Neutrophil (primary cell): ENCODE results near the gene MGAT5B.

Source experiments
- H3K27ac ChIP-seq: fragments of 200-600 bp; sonication (generic); 2 replicates; pipeline ENCODE4 v1.5.1; 2016; ENCODE audit warnings: mild to moderate bottlenecking, moderate library complexity
- H3K27me3 ChIP-seq: fragments of 200-600 bp; sonication (generic); 2 replicates; pipeline ENCODE4 v1.6.0; 2016; ENCODE audit warnings: mild to moderate bottlenecking
- H3K36me3 ChIP-seq: fragments of 200-600 bp; sonication (generic); 2 replicates; pipeline ENCODE4 v1.5.1; 2017
- H3K4me1 ChIP-seq, 2 experiments: fragments of 200-600 bp in 1 of 2; sonication (generic) in 1 of 2; 1 replicate in 1 of 2; 2 replicates in 1 of 2; pipeline versions ENCODE4 v1.5.1 to v1.6.1; 2013 to 2016; ENCODE audit warnings: low read depth in 1 of 2, low read length in 1 of 2, mild to moderate bottlenecking in 1 of 2, moderate library complexity in 1 of 2; ENCODE audit not compliant: control insufficient read depth in 1 of 2, insufficient read depth in 1 of 2
- H3K4me3 ChIP-seq, 2 experiments: fragments of 200-600 bp in 1 of 2; sonication (generic) in 1 of 2; 1 replicate in 1 of 2; 2 replicates in 1 of 2; pipeline ENCODE4 v1.5.1; 2013 to 2016; ENCODE audit warnings: low read depth in 1 of 2, low read length in 1 of 2, mild to moderate bottlenecking in 1 of 2, moderate library complexity in 1 of 2
- H3K9me3 ChIP-seq: fragments of 200-600 bp; sonication (generic); 2 replicates; pipeline ENCODE4 v1.5.1; 2016
- CTCF ChIP-seq: fragments of 200-600 bp; sonication (generic); IDR thresholded peaks from 2 replicates; pipeline ENCODE4 v1.5.1; 2016; ENCODE audit warnings: antibody characterized with exemption

Gene MGAT5B

GRCh38 chr17:76909971-76910760, 42.0 kb downstream of the MGAT5B start:
- Histone ChIP-seq H3K4me3 (no peak overlapping the region), H3K36me3 (no peaks in the 10 kb centered on the region), H3K27ac (no peak overlapping the region), H3K27me3 (peaks cover 21% of the 10 kb centered on the region), H3K4me1 (no peaks in the 10 kb centered on the region), H3K9me3 (no peaks in the 10 kb centered on the region)
- no peak for TF ChIP-seq CTCF

- Histone ChIP-seq H3K9me3 (no peaks in the 10 kb centered on the region), H3K27ac (no peak overlapping the region), H3K36me3 (no peaks in the 10 kb centered on the region), H3K4me1 (no peaks in the 10 kb centered on the region), H3K27me3 (peaks cover 13% of the 10 kb centered on the region), H3K4me3 (no peak overlapping the region)
- no peak for TF ChIP-seq CTCF
These were observed 43.3 kb downstream of the MGAT5B start for GRCh38 chr17:76911299-76912017.

GRCh38 chr17:76912421-76913164, 44.4 kb downstream of the MGAT5B start:
- Histone ChIP-seq H3K27me3 (peaks cover 19% of the 10 kb centered on the region), H3K4me1 (no peaks in the 10 kb centered on the region), H3K4me3 (no peak overlapping the region), H3K9me3 (no peaks in the 10 kb centered on the region), H3K27ac (no peak overlapping the region), H3K36me3 (no peaks in the 10 kb centered on the region)
- TF ChIP-seq CTCF, result no peak

- Histone ChIP-seq H3K36me3 (no peaks in the 10 kb centered on the region), H3K4me1 (no peaks in the 10 kb centered on the region), H3K4me3 (no peak overlapping the region), H3K9me3 (no peaks in the 10 kb centered on the region), H3K27me3 (peaks cover 30% of the 10 kb centered on the region), H3K27ac (no peak overlapping the region)
- no peak for TF ChIP-seq CTCF
These were observed 46.7 kb downstream of the MGAT5B start for GRCh38 chr17:76914937-76915336.

- peaks cover 36% of the 10 kb centered on the region for H3K27me3 ChIP-seq
- H3K4me3 ChIP-seq, result no peak overlapping the region
- H3K4me1 ChIP-seq, result no peaks in the 10 kb centered on the region
- no peaks in the 10 kb centered on the region for H3K36me3 ChIP-seq
- TF ChIP-seq CTCF, result no peak
- H3K9me3 ChIP-seq, result no peaks in the 10 kb centered on the region
- no peak overlapping the region for H3K27ac ChIP-seq
These were observed 47.8 kb downstream of the MGAT5B start for GRCh38 chr17:76915840-76916510.
